Activated gamma-delta T cell treated with Interleukin-2 at 50 U/mL for 16 hours (primary cell): ENCODE measurements around the gene TSPEAR.
A peak's percentile ranks its signal among the peaks of the same experiment; 100 is the strongest.
"Not testable (repeated sequence)": the region's sequence is repeated elsewhere in the genome, so short reads cannot be mapped to it uniquely, and the experiment has no call there.

Experiments
- DNase-seq: peaks from one replicate; pipeline ENCODE4 v3.0.0-alpha.2; 2020

Gene TSPEAR

DNA sequence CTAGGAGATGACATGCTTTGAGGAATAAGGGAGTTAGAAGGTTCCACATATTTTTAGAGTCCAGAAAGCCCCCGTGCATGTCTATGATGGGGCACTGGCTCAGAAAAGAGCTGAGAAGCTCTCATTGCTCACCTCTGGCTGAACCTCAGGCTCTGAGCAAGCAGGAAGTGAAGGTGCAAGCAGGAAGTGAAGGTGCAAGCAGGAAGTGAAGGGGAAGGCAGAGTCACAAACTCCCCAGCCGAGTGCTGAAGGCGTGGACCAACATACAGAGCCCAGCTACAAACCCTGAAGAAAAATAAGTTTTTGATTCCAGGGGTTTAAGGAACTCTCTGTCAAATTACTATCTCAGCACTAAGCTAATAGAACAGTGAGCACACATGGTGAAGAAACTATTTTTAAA is 92.5 kb downstream of the TSPEAR start:
- DNase-seq, result peak; percentile 67

- DNase-seq, result no peak
Measured at GRCh38 chr21:44618504-44618903, 92.9 kb downstream of the TSPEAR start.

- DNase-seq, result no peak
Measured at GRCh38 chr21:44617071-44617501, 94.3 kb downstream of the TSPEAR start.

DNA sequence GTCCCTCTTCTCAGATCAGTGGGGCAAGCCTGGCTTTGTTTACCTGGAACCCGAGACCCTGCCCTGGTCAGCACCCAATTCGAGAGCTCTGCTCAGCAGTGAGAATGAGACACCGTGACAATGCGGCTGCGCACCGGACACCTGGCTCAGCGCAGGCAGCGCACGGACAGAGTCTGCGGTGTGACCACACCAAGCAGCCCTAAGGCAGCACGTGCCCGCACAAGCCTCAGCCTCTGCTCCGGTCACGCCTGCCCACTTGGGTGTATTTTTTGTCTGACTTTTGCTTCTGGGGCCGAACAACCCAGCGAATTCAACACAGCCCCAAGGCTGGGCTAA is 94.8 kb downstream of the TSPEAR start:
- DNase-seq, result no peak

GRCh38 chr21:44615911-44616590 is 95.3 kb downstream of the TSPEAR start:
- DNase-seq, result no peak

- no peak for DNase-seq
Measured at GRCh38 chr21:44615466-44615865, 95.9 kb downstream of the TSPEAR start.

- no peak for DNase-seq
Measured at GRCh38 chr21:44614961-44615391, 96.4 kb downstream of the TSPEAR start.

- no peak for DNase-seq
Measured at GRCh38 chr21:44614161-44614631, 97.2 kb downstream of the TSPEAR start.

DNA sequence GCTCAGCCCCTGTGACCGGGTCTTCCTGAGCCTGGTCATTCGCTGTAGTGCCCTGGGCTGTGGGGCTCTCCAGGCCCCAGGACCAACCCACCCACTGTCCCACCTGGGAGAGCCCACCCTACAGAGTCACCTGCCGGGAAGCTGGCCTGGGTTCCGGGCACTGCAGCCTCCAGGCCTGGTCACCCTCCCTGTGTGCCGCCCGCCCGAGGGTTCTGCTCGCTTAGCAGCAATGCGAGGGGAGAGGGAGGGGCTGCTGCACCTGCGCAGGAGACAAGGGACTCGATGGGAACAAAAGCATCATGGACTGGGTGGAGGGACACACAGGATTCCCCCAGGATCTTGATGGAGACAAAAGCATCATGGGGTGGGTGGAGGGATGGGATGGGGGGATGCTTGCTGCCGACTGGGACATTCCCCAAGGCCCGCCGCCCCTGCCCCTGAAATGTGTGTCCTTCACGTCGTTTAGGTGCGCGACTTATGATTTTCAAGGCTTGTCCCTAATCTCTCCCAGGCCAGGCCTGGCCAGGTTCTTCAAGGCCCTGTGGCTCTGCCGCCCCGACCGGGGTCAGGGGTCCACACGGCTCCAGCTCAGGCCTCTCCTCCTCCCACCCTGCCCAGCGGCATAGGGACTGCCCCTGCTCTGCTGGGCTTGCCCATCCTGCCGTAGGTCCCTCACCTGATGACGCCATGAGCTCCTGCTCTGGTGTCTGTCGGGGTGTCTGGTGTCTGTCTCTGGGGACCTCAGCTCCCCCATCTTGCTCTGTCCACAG is 97.8 kb downstream of the TSPEAR start:
- no peak for DNase-seq

DNA sequence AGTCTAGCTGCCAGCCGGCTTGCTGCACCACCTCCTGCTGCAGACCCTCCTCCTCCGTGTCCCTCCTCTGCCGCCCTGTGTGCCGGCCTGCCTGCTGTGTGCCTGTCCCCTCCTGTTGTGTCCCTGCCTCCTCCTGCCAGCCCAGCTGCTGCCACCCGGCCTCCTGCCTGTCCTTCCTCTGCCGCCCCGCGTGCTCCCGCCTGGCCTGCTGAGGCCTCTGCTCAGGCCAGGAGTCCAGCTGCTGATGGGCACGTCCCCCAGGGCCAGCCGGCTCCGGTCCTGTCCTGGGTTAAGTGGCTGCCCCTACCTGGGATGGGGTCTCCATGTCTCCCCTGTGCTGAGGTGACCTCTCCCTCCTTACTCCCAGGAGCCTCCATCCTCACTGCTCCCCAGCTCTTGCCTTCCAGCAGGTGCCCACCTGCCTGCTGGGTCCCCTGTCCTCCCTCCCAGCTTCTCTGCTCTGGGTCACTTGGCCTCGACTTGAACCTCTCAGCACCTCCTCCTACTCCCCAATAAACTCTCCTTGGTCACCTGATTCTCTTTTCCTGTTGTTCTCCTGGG is 98.6 kb downstream of the TSPEAR start:
- no peak for DNase-seq

DNA sequence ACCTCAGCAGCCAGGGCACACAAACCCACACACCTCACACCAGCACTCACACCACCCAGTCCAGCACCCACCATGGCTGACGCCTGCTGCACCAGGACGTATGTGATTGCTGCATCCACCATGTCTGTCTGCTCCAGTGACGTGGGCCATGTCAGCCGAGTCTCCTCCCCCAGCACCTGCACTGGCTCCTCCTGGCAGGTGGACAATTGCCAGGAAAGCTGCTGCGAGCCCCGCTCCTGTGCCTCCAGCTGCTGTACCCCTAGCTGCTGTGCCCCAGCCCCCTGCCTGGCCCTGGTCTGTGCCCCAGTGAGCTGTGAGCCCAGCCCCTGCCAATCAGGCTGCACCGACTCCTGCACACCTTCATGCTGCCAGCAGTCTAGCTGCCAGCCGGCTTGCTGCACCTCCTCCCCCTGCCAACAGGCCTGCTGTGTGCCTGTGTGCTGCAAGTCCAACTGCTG is 99.3 kb downstream of the TSPEAR start, which contains the start of gene KRTAP10-8:
Gene KRTAP10-8 (plus strand): TSS at position 51 of the 458 bp plus-strand sequence. CDS start 22 bp downstream, at position 73.
- no peak for DNase-seq

DNA sequence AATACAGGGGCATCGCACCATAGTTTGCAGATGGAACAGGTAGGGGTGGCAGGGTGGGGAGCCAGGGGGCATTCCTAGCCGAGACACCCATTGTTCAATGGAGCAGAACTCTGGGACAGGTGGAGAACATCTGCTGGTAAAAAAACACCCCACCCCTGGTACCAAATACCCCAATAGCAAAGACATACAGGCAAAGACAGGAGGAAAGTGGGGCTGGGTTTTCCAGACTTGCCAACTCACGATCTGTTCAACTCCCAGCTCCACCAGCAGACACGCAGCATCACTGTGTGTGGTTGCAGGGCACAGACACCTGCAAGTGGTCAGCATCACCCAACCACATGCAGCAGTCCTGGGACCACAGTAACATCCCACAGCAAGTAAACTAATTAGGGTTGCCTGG is 99.8 kb downstream of the TSPEAR start:
- DNase-seq, result no peak

DNA sequence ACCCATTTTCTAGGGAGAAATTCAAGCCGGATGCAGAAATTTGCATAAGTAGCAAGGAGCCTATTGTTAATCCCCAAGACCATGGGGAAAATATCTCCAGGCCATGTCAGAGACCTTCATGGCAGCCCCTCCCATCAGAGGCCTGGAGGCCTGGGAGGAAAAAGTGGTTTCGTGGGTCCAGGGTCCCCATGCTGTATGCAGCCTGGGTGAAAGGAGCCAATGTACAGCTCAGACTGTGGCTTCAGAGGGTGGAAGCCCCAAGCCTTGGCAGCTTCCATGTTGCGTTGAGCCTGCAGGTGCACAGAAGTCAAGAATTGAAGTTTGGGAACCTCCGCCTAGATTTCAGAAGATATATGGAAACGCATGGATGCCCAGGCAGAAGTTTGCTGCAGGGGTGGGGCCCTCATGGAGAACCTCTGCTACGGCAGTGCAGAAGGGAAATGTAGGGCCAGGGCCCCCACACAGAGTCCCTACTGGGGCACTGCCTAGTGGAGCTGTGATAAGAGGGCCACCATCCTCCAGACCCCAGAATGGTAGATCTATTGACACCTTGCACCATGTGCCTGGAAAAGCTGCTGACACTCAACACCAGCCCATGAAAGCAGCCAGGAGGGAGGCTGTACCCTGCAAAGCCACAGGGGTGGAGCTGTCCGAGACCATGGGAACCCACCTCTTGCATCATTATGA is 101.1 kb downstream of the TSPEAR start:
- not testable (repeated sequence) for DNase-seq

DNA sequence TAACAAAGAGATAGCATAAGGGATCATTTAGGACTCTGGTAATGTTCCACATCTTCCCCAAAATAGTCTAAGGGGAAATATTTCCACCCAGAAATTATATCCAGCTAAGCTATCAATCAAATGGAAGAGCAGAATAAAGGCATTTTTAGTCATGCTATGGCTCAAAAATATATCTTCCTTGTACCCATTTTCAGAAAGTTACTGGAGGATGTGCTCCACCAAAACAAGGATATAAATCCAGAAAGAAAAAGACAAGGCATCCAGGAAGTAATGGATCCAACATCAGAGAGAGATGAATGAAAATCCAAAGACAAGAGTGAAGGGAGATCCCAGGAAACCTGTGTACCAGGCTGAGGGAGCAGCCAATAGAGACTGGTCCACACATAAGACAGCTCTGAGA is 102.2 kb downstream of the TSPEAR start:
- DNase-seq, result no peak

DNA sequence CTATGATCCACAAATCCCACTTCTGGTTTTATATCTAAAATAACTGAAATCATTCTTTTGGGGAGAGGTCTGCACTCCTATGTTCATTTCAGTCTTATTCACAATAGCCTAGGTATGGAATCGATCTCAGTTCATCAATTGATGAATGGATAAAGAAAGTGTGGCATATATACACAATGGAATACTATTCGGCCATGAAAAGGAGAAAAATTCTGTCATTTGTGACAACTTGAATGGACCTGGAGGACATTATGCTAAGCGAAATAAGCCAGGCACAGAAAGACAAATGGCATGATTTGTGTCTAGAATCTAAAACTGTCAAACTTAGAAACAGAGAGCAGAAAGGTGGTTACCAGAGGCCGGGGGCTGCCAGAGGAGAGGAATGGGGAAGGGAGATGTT is 104.9 kb downstream of the TSPEAR start:
- no peak for DNase-seq

GRCh38 chr21:44603911-44604310 is 107.5 kb downstream of the TSPEAR start:
- DNase-seq, result no peak

GRCh38 chr21:44603109-44603875 is 108.1 kb downstream of the TSPEAR start:
- DNase-seq, result no peak

DNA sequence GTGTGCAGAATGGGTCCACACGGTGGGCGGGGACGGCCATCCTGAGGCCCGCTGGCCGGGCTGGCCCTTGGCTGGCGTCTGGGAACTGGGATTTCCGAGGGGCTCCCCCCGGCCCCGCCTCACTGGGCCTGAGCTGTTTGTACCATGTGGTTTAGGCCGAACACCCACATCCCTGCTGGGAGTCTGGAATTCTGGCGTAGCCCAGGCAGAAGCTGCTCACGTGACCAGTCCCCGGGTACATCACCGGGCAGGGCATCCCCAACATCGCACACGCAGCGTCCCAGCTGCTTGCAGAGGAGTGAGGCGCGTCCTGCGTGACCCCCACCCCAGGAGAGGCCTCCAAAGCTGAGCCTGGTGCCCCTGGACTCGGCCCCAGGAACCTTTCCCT is 108.9 kb downstream of the TSPEAR start:
- DNase-seq, result no peak

DNA sequence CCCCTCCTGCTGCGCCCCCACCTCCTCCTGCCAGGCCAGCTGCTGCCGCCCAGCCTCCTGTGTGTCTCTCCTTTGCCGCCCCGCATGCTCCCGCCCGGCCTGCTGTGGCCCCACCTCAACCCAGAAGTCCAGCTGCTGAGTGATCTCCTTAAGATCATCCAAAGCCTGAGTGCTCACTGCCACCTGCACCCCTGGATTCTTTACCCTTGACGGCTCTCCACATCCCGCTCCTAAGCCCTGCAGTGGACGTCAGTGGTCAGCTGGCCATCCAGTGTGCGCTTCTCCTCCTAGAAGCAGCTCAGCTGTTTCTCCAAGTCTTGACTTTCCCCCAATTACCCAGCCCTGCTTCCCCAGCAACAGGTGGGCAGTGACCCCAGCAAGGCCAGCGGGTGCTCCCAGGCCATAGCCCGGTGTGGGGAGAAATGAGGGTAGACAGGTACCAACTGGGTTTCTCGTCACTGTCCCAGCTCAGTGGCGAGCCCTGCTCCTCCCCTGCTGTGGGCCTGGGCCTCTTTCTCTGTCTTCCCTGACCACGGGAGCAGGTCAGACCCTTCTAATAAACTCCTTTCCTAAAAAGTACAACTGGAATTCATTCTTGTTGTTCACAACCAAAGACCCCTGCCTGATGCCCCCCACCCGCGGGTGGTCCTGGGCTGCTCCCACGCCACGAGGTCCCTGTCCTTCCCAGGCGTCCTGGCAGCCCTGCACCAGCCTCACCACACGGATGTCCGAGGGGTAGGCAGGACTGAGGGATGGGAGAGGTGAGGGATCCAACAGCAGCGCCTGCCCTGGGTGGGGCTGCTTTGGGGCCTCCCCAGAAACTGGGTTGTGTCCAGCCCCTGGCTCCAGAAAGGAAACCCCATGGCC is 109.5 kb downstream of the TSPEAR start:
- no peak for DNase-seq

- DNase-seq, result not testable (repeated sequence)
Measured at GRCh38 chr21:44601091-44601490, 110.3 kb downstream of the TSPEAR start.
